Astrocyte (in vitro differentiated cells and primary cell): Measurements from ENCODE around the gene TPM4.

Experiments
- CTCF ChIP-seq: IDR thresholded peaks from 2 replicates; pipeline ENCODE4 v1.5.1; 2011; ENCODE audit warnings: low read depth, mild to moderate bottlenecking, inconsistent platforms, low read length, moderate library complexity; ENCODE audit not compliant: insufficient read depth
- EZH2 ChIP-seq: IDR thresholded peaks from 2 replicates; pipeline ENCODE4 v1.6.1; 2012; ENCODE audit warnings: mild to moderate bottlenecking, low read length, inconsistent platforms; ENCODE audit not compliant: insufficient read depth

- TF ChIP-seq CTCF (no peak), EZH2 (no peak)
Observed at GRCh38 chr19:16036397-16036925, 39.8 kb upstream of the TPM4 start.
